DMS153 (cell line): ENCODE results near the gene CCDC38.
"Not testable (repeated sequence)": the region's sequence is repeated elsewhere in the genome, so short reads cannot be mapped to it uniquely, and the experiment has no call there.

Source experiments
- DNase-seq: peaks from one replicate; lab custom pipeline; 2025; lab: John Stamatoyannopoulos, UW

CCDC38 gene

GRCh38 chr12:95942524-95943329 is at the start of gene CCDC38:
CCDC38 (minus strand) TSS chr12:95942614; CDS start chr12:95936509, 6,105 bp downstream.
- DNase-seq, result peak; percentile 42

DNA sequence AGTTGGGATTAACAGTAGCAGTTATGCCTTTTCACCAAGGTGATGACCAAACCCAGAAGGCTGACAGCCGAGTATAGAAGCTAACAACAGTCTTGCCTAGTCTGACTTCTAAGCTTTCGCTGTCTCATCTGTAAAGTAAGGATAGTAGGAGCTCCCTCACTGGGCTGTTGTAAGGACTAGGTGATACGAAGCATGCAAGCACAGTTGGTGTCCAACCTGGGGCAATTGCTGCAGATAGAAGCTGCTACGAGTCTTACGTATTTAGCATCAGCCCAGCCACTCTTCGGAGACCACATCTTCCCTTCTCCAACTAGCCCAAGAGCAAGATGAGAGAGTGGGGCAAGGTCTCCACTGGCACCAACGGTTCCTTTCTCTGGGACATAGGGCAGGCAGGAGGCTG is 47.7 kb upstream of the CCDC38 start:
- no peak for DNase-seq

GRCh38 chr12:95989504-95990123 is 47.2 kb upstream of the CCDC38 start:
- no peak for DNase-seq

- DNase-seq, result no peak
Measured at GRCh38 chr12:95988506-95989275, 46.3 kb upstream of the CCDC38 start.

DNA sequence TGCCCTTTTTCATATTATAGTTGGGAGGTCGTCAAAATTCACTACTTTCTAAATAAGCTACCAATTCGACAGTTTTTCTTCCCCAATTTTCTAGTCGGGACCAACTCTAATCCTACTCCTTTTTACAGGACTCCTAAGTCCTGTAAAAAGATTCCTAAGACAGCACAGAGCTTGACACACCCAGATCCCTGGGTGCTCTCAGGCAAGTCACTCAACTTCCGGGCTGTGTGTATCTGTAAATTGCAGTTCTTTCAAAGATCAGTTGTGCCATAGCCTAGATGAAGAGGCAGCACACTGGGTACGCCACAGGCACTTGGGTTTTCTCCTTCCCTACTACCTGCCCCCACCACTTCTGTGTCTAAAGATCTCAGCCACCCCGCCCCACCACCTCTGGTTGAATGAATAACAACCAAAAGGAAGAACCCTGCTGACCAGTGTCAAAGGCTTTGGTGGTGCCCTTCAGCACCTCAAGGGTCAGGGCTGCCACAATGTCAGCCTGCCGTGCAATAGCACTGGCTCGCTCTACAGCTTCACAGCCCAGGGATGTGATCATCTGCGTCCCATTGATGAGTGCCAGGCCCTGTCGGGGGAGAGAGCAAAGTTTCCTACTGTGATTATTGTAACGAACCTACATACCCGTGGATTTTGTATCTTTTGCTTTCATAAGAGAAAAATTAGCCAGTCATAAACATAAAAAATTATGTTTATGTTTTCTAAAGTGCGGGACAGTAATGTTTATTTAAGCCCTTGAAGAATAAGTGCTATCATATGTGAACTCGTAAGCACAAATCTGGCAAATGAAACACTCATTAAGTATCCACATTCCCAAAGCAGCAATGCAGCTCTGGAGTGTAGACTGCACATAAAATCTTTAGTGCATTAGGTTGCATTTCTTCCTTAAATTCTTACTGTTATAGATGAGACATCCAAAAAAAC is 44.5 kb upstream of the CCDC38 start:
- DNase-seq, result no peak

GRCh38 chr12:95984682-95985081 is 42.3 kb upstream of the CCDC38 start:
- no peak for DNase-seq

- no peak for DNase-seq
Measured at GRCh38 chr12:95982602-95983001, 40.2 kb upstream of the CCDC38 start.

- DNase-seq, result no peak
Measured at GRCh38 chr12:95980437-95980836, 38.0 kb upstream of the CCDC38 start.

- no peak for DNase-seq
Measured at GRCh38 chr12:95978774-95979173, 36.4 kb upstream of the CCDC38 start.

DNA sequence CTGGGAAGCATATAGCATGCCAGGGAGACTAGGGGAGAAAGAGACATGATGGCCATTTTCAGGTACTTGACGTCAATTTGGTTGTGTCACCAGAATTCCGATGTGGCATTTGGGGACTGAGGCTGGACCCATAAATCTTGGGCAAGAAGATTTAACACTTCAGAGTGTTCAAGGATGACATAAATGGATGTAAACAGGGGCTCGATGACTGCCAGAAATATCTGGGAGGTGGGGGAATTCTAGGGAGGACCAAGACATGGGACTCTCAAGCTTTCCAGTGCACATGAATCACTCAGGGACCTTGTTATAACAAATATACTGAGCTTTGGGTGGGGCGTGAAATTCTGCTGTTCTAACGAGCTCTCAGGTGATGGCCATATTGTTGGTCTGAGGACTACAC is 35.9 kb upstream of the CCDC38 start:
- no peak for DNase-seq

- no peak for DNase-seq
Measured at GRCh38 chr12:95977764-95978305, 35.4 kb upstream of the CCDC38 start.

DNA sequence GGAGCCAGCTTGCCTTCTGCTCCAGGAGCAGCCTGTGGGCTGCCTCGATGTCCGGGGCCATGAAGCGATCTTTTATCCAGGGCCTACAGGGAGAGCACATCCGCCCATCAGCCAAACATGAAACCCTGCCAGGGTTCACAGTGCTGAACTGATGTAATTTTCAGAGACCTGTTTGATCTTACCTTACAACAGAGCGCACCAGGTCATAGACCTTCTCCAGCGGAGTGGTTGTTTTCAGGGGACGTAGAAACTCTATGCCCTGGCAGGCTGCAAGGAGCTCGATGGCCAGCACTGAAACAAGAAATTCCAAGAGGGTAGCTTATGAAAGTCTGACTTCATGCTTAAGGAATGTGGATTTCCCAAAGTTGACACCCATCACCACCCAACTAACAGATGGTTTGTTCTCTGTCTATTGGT is 34.0 kb upstream of the CCDC38 start:
- no peak for DNase-seq

- DNase-seq, result no peak
Measured at GRCh38 chr12:95975491-95975890, 33.1 kb upstream of the CCDC38 start.

- no peak for DNase-seq
Measured at GRCh38 chr12:95974358-95974757, 31.9 kb upstream of the CCDC38 start.

GRCh38 chr12:95972832-95973456 is 30.5 kb upstream of the CCDC38 start:
- no peak for DNase-seq

GRCh38 chr12:95970905-95971304 is 28.5 kb upstream of the CCDC38 start:
- DNase-seq, result no peak

DNA sequence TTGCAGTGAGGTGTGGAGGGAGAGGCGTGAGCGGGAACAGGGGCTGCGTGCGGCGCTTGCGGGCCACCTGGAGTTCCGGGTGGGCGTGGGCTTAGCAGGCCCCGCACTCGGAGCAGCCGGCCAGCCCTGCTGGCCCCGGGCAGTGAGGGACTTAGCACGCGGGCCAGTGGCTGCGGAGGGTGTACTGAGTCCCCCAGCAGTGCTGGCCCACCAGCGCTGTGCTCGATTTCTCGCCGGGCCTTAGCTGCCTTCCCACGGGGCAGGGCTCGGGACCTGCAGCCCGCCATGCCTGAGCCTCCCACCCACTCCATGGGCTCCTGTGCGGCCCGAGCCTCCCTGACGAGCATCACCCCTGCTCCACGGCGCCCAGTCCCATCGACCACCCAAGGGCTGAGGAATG is 26.7 kb upstream of the CCDC38 start:
- not testable (repeated sequence) for DNase-seq

DNA sequence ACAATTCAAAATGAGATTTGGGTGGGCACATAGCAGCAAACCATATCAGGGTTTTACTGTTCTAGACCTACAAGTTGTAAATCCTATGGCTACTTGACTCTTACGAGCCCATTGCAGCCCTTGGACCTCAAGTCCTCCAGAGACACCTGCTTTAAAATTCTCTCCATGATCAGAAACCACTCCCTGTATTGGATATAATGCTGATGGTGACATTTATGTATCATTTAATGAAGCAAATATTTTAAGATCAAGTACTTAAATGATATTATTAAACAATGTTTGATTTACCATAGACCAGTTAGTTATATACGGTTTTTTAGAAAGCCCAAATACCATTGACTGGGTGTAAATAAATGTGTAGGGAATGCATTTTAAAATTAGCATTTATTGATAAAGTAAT is 24.9 kb upstream of the CCDC38 start:
- no peak for DNase-seq

DNA sequence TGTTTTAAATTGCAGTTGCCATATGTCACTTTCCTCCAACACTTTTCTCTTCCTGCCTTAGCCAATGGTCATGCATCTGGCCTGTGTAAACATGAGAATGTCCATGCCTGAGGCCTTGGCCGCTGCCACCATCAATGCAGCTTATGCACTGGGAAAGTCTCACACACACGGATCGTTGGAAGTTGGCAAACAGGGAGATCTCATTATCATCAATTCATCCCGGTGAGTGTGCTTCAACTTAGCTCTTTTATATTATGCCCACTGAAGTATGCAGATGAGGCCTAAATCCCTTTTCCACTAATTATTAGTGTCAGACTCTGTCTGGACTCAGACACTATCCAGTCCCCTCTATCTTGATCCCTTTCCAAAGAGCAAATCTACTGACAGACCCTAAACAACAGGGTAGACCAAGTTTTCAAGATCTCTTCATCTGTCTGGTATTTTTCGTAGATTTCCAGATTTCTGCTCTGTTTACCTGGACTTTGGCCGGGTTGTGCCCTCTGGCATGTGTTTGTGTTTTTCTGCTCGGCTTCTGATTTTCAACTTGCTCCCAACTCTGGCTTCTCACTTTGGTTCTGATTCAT is 24.0 kb upstream of the CCDC38 start:
- DNase-seq, result no peak

- DNase-seq, result no peak
Measured at GRCh38 chr12:95963096-95963495, 20.7 kb upstream of the CCDC38 start.

GRCh38 chr12:95962222-95962621 is 19.8 kb upstream of the CCDC38 start:
- DNase-seq, result no peak
